ENCODE results near the gene CFAP99. TPM values are rescaled to one million over a fixed set of nuclear protein-coding genes. Genes with fewer than 3 reads are reported as not detected.

The CFAP99 gene
- total and polyA plus RNA-seq, 9 of the 15 experiments (the other 6 are each of a cell fraction or from before 2014, with no cell fraction given): 0.07 to 0.18 (median 0.09) TPM; not detected in 6

DNA sequence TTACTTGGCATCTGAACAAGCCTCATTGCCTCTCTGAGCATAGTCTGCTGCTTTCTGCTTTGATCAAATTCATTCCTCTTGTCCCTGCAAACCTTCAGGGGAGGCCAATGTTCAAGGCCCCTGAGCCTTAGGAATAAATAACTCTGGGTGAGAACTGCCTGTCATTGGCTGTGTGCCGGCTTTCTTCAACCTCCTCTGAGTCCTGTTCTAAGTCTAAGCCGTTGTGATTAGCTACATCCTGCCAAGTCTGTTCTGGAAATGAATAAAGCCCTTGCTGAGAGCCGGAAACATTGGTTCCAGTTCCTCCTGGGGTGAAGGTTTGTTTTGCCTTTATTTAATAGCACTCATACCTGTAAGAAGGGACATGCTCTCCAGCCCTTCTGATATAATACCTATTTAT, 63.9 kb downstream of the CFAP99 start:
- no peak for DNase-seq (ENCODE audit: extremely low read depth in 1 of 4, low spot score in 3 of 4)
- TF ChIP-seq SP2 (IDR thresholded peaks at IDR 0.05; ENCODE audit: extremely low read depth, low read depth, low read length, poor library complexity, severe bottlenecking): no peak
- no peak for TF ChIP-seq ZNF24 (IDR thresholded peaks at IDR 0.05)
- CTCF ChIA-PET (ENCODE audit: low intra/inter-chr PET ratio): no interaction called here
- POLR2A ChIA-PET: interaction anchor here (1.3 to 2.1 kb wide), 3 partner anchors 9 to 20 kb away, joined by 5 to 6 read pairs (median 6); partner anchors contain the start of gene RNF4
- H3K4me2 ChIP-seq (ENCODE audit: insufficient read depth, low read length): no peak overlapping the region
- in situ Hi-C loops (cut with MboI) (no loop called here), intact Hi-C loops (cut with micrococcal nuclease) (no loop called here)
- H3K4me1 ChIP-seq (replicated peaks in 1 of 2; ENCODE audit: control insufficient read depth in 2 of 2, insufficient read depth in 2 of 2, low read length in 2 of 2): peaks cover 9 to 10% of the 10 kb centered on the region in 2 experiments; a peak in 3 of 5 replicates
- no peaks in the 10 kb centered on the region for H3K9me3 ChIP-seq (replicated peaks; ENCODE audit: control insufficient read depth, insufficient read depth, low read depth, low read length)
- WGBS (ENCODE audit: insufficient coverage, low coverage, missing lambda C conversion rate): 84% methylated on average over 3 of the region's 3 CpGs
- peaks cover 13% of the 10 kb centered on the region for H3K9me1 ChIP-seq (ENCODE audit: control insufficient read depth, insufficient read depth, low read length)
- ATAC-seq: no peak
- peaks cover 100% of the 10 kb centered on the region for H3K79me2 ChIP-seq (ENCODE audit: control insufficient read depth, insufficient read depth, low read length)
- H3K4me3 ChIP-seq: no peak overlapping the region
- H3K27me3 ChIP-seq (ENCODE audit: control insufficient read depth in 2 of 2, insufficient read depth in 2 of 2, low read length in 2 of 2): no peaks in the 10 kb centered on the region
- peaks cover 64% of the 10 kb centered on the region; the same call in 2 of the 3 replicates for H3K36me3 ChIP-seq (ENCODE audit: control insufficient read depth, insufficient read depth, low read length)
- peaks cover 85% of the 10 kb centered on the region for H4K20me1 ChIP-seq (replicated peaks; ENCODE audit: control insufficient read depth, insufficient read depth, low read length)
- BruUV-seq (replicated peaks): TSS peak; percentile 7
- no peak overlapping the region for H2AFZ ChIP-seq (ENCODE audit: low read depth, low read length)
- no peak for FAIRE-seq
- no peak overlapping the region; a peak in 1 of 4 replicates for H3K9ac ChIP-seq (ENCODE audit: insufficient read depth in 1 of 2, low read depth in 2 of 2, low read length in 2 of 2)
- H3K27ac ChIP-seq (ENCODE audit: extremely low read depth, low read depth, low read length): no peak overlapping the region

DNA sequence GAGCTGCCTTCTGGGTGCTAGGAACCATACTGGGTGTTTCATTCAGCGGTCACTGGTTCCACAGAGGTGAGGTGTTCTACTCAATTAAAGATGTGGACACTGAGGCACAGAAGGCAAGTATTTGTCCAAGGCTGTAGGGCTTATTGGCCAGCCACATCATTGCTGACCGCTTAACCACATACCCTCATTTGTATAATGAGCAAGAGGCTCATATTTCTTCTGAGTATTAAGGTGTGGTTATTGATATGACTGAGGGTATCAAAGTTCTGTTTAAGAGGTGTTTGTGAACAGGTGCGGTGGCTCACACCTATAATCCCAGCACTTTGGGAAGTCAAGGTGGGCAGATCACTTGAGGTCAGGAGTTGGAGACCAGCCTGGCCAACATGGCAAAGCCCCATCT, 64.5 kb downstream of the CFAP99 start:
- Histone ChIP-seq H3K27ac (ENCODE audit: extremely low read depth, low read depth, low read length) (no peak overlapping the region), H3K27me3 (ENCODE audit: control insufficient read depth in 2 of 2, insufficient read depth in 2 of 2, low read length in 2 of 2) (no peaks in the 10 kb centered on the region), H4K20me1 (replicated peaks; ENCODE audit: control insufficient read depth, insufficient read depth, low read length) (peaks cover 84% of the 10 kb centered on the region), H3K4me2 (ENCODE audit: insufficient read depth, low read length) (no peak overlapping the region), H3K4me1 (replicated peaks in 1 of 2; ENCODE audit: control insufficient read depth in 2 of 2, insufficient read depth in 2 of 2, low read length in 2 of 2) (peaks cover 9 to 10% of the 10 kb centered on the region in 2 experiments; a peak in 3 of 5 replicates), H3K4me3 (no peak overlapping the region), H3K79me2 (ENCODE audit: control insufficient read depth, insufficient read depth, low read length) (peaks cover 100% of the 10 kb centered on the region), H3K9me3 (replicated peaks; ENCODE audit: control insufficient read depth, insufficient read depth, low read depth, low read length) (no peaks in the 10 kb centered on the region), H3K9me1 (ENCODE audit: control insufficient read depth, insufficient read depth, low read length) (peaks cover 13% of the 10 kb centered on the region), H3K36me3 (ENCODE audit: control insufficient read depth, insufficient read depth, low read length) (peaks cover 67% of the 10 kb centered on the region; the same call in 2 of the 3 replicates), H3K9ac (ENCODE audit: insufficient read depth in 1 of 2, low read depth in 2 of 2, low read length in 2 of 2) (no peak overlapping the region), H2AFZ (ENCODE audit: low read depth, low read length) (no peak overlapping the region)
- FAIRE-seq (no peak), DNase-seq (ENCODE audit: extremely low read depth in 1 of 4, low spot score in 3 of 4) (no peak), ATAC-seq (no peak)
- WGBS (ENCODE audit: insufficient coverage, low coverage, missing lambda C conversion rate): 96% methylated on average over 3 of the region's 3 CpGs
- ChIA-PET POLR2A (interaction anchor here (2.1 kb wide), 1 partner anchor 14 kb away, joined by 6 read pairs; the partner anchor contains the start of gene RNF4), CTCF (ENCODE audit: low intra/inter-chr PET ratio) (no interaction called here)
- intact Hi-C loops (cut with micrococcal nuclease): no loop called here
- in situ Hi-C loops (cut with MboI): no loop called here
- BruUV-seq (replicated peaks): no TSS peak
- TF ChIP-seq GABPB1 (CRISPR knock-in tag; IDR thresholded peaks at IDR 0.05): no peak
- TF ChIP-seq, protein P1, sequence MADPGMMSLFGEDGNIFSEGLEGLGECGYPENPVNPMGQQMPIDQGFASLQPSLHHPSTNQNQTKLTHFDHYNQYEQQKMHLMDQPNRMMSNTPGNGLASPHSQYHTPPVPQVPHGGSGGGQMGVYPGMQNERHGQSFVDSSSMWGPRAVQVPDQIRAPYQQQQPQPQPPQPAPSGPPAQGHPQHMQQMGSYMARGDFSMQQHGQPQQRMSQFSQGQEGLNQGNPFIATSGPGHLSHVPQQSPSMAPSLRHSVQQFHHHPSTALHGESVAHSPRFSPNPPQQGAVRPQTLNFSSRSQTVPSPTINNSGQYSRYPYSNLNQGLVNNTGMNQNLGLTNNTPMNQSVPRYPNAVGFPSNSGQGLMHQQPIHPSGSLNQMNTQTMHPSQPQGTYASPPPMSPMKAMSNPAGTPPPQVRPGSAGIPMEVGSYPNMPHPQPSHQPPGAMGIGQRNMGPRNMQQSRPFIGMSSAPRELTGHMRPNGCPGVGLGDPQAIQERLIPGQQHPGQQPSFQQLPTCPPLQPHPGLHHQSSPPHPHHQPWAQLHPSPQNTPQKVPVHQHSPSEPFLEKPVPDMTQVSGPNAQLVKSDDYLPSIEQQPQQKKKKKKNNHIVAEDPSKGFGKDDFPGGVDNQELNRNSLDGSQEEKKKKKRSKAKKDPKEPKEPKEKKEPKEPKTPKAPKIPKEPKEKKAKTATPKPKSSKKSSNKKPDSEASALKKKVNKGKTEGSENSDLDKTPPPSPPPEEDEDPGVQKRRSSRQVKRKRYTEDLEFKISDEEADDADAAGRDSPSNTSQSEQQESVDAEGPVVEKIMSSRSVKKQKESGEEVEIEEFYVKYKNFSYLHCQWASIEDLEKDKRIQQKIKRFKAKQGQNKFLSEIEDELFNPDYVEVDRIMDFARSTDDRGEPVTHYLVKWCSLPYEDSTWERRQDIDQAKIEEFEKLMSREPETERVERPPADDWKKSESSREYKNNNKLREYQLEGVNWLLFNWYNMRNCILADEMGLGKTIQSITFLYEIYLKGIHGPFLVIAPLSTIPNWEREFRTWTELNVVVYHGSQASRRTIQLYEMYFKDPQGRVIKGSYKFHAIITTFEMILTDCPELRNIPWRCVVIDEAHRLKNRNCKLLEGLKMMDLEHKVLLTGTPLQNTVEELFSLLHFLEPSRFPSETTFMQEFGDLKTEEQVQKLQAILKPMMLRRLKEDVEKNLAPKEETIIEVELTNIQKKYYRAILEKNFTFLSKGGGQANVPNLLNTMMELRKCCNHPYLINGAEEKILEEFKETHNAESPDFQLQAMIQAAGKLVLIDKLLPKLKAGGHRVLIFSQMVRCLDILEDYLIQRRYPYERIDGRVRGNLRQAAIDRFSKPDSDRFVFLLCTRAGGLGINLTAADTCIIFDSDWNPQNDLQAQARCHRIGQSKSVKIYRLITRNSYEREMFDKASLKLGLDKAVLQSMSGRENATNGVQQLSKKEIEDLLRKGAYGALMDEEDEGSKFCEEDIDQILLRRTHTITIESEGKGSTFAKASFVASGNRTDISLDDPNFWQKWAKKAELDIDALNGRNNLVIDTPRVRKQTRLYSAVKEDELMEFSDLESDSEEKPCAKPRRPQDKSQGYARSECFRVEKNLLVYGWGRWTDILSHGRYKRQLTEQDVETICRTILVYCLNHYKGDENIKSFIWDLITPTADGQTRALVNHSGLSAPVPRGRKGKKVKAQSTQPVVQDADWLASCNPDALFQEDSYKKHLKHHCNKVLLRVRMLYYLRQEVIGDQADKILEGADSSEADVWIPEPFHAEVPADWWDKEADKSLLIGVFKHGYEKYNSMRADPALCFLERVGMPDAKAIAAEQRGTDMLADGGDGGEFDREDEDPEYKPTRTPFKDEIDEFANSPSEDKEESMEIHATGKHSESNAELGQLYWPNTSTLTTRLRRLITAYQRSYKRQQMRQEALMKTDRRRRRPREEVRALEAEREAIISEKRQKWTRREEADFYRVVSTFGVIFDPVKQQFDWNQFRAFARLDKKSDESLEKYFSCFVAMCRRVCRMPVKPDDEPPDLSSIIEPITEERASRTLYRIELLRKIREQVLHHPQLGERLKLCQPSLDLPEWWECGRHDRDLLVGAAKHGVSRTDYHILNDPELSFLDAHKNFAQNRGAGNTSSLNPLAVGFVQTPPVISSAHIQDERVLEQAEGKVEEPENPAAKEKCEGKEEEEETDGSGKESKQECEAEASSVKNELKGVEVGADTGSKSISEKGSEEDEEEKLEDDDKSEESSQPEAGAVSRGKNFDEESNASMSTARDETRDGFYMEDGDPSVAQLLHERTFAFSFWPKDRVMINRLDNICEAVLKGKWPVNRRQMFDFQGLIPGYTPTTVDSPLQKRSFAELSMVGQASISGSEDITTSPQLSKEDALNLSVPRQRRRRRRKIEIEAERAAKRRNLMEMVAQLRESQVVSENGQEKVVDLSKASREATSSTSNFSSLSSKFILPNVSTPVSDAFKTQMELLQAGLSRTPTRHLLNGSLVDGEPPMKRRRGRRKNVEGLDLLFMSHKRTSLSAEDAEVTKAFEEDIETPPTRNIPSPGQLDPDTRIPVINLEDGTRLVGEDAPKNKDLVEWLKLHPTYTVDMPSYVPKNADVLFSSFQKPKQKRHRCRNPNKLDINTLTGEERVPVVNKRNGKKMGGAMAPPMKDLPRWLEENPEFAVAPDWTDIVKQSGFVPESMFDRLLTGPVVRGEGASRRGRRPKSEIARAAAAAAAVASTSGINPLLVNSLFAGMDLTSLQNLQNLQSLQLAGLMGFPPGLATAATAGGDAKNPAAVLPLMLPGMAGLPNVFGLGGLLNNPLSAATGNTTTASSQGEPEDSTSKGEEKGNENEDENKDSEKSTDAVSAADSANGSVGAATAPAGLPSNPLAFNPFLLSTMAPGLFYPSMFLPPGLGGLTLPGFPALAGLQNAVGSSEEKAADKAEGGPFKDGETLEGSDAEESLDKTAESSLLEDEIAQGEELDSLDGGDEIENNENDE (IDR thresholded peaks at IDR 0.05; ENCODE audit: low read depth, low read length): no peak

Measured in K562 (cell line).